MV-4-11 (cell line): ENCODE results near the gene MYCBP.

Experiments used
- DNase-seq: peaks from one replicate; lab custom pipeline; 2025; lab: John Stamatoyannopoulos, UW

The MYCBP gene

GRCh38 chr1:38820860-38821259 lies 52.3 kb downstream of the MYCBP start:
- no peak for DNase-seq

- DNase-seq: no peak
Measured at GRCh38 chr1:38819516-38819915, 53.6 kb downstream of the MYCBP start.

GRCh38 chr1:38819040-38819439 lies 54.1 kb downstream of the MYCBP start:
- DNase-seq: no peak

- no peak for DNase-seq
Measured at GRCh38 chr1:38818175-38818976, 54.8 kb downstream of the MYCBP start.

GRCh38 chr1:38817267-38818174 lies 55.6 kb downstream of the MYCBP start:
- DNase-seq: no peak

- DNase-seq: peak; percentile 77
Measured at GRCh38 chr1:38815903-38816627, 57.1 kb downstream of the MYCBP start.

- DNase-seq: no peak
Measured at GRCh38 chr1:38814984-38815464, 58.1 kb downstream of the MYCBP start.

GRCh38 chr1:38814444-38814983 lies 58.6 kb downstream of the MYCBP start:
- no peak for DNase-seq

- no peak for DNase-seq
Measured at GRCh38 chr1:38812981-38813380, 60.2 kb downstream of the MYCBP start.
